Mononuclear cell (primary cell): Measurements from ENCODE around the gene DISP3. TPM values are rescaled to one million over a fixed set of nuclear protein-coding genes. Genes with fewer than 3 reads are reported as not detected.

Source experiments
- H3K27me3 ChIP-seq: 2 replicates; pipeline ENCODE4 v1.6.0; 2011; ENCODE audit warnings: low read length, control low read depth; ENCODE audit not compliant: insufficient read depth
- H3K4me1 ChIP-seq: 2 replicates; pipeline ENCODE4 v1.5.1; 2011; ENCODE audit warnings: mild to moderate bottlenecking, low read length, control low read depth; ENCODE audit not compliant: insufficient read depth
- H3K4me3 ChIP-seq: 2 replicates; pipeline ENCODE4 v1.5.1; 2011; ENCODE audit warnings: mild to moderate bottlenecking, low read length, moderate library complexity
- H3K9me3 ChIP-seq: 2 replicates; pipeline ENCODE4 v1.5.1; 2011; ENCODE audit warnings: low read depth, mild to moderate bottlenecking, control low read depth, low read length
- total RNA-seq: library from RNA; depleted of rRNA; stranded (reverse); fragments of >200 nt; gene quantifications from one replicate; pipeline ENCODE4 v1.2.3, GENCODE V29; 2012

DISP3 gene
- total RNA-seq, 1 donor = 0.21 TPM

DNA sequence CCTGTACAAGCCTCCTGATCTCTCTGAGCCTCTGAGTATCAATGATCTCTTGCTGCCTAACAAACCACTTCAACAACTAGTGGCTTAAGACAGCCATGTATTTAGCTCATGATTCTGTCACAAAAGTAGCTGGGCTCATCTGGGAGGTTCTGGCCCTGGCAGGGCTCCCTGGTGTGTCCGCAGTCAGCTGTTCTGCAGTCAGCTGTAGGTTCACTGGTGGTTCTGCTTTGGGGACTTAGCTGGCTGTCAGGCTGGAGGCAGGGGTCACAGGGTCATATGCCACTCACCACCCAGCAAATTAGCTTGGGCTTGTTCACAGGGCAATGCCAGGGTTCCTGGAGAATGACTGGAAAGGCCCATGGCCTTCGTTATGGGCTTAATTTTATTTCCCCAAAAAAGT, 64.8 kb downstream of the DISP3 start:
- no peaks in the 10 kb centered on the region for H3K4me1 ChIP-seq
- H3K4me3 ChIP-seq = no peak overlapping the region
- no peaks in the 10 kb centered on the region for H3K27me3 ChIP-seq
- H3K9me3 ChIP-seq = no peaks in the 10 kb centered on the region

DNA sequence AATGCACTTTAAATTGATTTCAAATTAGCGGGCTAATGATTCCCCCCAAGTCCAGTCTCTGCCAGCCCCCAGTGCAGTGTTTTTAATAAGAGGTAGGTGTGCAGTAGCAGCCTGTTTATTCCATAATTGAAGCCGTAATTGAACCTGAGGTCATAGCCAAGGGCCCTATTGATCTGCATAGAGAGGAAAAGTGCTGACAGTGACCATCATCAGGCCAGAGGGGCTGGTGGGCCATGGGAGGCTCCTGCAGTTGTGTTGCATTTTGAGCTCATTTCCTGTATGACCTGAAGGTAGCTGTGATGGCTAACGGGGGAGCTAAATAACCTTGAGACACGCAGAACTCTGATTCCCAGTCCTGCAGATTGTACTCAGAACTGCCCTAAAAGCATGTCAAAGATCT, 67.5 kb downstream of the DISP3 start:
- Histone ChIP-seq H3K4me1 (no peaks in the 10 kb centered on the region), H3K4me3 (no peak overlapping the region), H3K9me3 (no peaks in the 10 kb centered on the region), H3K27me3 (peaks cover 2% of the 10 kb centered on the region)

DNA sequence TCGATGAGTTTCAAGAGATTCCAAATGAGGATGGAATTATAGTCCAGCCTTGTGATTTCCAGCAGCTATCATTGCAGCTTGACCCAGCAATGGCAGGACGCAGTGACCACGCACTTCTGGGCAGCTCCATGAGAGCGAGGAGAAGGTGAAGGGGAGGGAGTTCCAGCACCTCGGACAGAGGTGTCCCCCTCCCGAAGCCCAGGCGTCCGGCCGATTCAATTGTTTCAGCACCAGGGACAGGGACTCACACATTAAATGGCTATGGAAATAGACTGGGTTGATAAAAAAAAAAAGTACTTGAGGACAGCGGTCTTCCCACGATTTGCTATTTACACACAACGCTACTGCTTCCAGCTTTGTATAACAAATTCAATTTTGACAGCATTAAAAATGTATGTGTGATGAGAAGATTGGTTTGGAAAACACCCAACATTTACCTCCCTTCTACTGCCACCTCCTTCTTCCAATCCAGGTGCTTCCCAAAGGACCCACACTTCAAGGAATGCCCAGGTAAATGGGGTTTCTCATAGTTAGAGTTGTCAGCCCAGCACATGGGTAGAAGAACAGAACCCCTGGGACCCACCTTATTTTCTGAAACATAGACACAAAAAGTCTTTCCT, 71.8 kb downstream of the DISP3 start:
- H3K27me3 ChIP-seq = peaks cover 2% of the 10 kb centered on the region

DNA sequence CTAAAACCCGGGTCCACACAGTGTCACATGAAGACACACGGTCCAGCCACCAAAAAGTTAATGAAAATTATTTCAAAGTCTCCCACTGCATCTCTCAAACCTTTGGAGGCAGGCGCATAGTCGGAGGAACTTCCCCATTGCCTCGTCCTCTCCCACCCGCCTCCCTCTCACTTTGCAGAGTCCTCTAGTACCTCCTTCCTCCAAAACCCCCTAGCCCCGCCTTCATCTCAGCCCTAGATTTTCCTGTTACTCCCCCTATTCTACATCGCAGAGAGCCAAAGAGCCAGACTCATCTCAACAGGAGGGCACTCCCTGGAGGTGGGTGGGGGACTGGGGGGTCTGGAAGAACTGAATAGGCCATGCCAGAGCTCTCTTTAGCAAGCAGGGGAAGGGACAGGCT, 79.3 kb downstream of the DISP3 start:
- H3K27me3 ChIP-seq = no peaks in the 10 kb centered on the region
- H3K4me3 ChIP-seq = no peak overlapping the region
- H3K4me1 ChIP-seq = no peaks in the 10 kb centered on the region

More for the DNA sequence above, 71.8 kb downstream of the DISP3 start:
- no peaks in the 10 kb centered on the region for H3K9me3 ChIP-seq
- H3K4me3 ChIP-seq = no peak overlapping the region
- no peaks in the 10 kb centered on the region for H3K4me1 ChIP-seq

DNA sequence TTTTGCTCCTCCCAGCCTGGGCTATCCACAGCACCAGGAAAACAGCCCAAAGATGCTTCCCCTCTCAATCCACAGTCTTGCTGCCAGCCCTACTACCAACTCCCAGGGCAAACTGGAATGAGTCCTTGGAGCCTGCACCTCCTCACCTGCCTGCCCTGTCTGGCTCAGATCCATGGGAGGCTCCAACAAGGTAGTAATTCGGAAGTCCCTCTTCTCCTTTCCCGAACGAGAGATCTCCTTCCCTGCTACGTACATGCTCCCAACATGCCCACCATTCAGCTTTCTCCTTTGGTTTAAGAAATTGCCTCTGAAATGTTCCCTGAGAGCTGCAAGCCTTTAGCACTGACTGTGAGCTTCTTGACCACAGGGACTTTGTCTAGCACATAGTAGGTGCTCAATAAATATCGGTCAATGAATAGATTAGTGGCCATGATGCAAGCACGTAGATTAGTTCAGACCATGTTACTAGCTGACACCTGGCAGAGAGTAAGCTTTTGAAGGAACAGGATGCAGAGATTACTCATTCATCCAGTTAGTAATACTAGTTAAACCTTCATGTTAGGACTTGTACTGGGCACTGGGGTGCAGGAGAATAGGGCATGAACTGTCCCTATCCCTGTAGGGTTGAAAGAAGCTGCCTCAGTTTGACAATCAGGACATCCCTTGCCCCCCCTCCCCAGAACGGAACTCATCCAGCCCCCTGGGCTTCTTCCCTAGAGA, 80.1 kb downstream of the DISP3 start:
- Histone ChIP-seq H3K4me3 (no peak overlapping the region), H3K27me3 (no peaks in the 10 kb centered on the region)

More for the DNA sequence above, 79.3 kb downstream of the DISP3 start:
- no peaks in the 10 kb centered on the region for H3K9me3 ChIP-seq

DNA sequence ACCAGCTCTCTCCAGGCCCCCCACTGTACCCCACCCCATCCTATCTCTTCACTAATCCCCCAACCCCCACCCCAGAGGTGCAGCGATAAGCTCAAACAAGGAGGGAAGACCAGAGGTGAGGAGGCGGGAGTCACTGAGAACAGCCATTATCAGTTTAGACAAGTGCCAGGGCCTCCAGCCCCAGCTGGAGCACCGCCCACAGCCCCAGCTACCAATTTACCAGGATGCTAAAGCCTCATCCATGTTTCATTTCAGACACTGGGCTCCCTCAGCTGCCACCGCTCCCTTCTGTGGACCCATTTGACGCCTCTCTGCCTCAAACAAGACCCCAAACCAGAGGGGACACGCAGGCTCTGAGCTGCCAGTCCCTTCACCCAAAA, 80.6 kb downstream of the DISP3 start:
- no peaks in the 10 kb centered on the region for H3K4me1 ChIP-seq
- no peak overlapping the region for H3K4me3 ChIP-seq
- H3K9me3 ChIP-seq = no peaks in the 10 kb centered on the region
- no peaks in the 10 kb centered on the region for H3K27me3 ChIP-seq

More for the DNA sequence above, 80.1 kb downstream of the DISP3 start:
- H3K4me1 ChIP-seq = no peaks in the 10 kb centered on the region
- H3K9me3 ChIP-seq = no peaks in the 10 kb centered on the region

DNA sequence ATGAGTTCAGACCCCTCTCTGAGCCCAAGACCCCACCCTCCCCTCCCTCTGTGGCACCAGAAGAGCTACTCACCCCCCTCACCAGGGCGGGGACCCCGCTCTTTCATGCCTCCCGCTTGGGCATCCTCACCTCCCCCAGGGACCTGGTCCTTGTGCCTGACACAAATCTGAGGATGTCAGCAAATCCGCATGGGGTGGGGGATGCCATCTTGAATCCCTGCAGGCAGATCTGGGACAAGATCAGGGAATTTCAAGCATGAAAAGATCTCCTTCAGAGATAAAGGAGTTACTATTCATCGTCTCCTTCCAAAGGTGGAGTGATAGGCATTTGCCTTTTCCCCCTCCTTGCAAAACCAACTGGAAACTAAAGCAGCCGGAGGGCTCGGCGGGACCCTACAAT, 81.1 kb downstream of the DISP3 start:
- no peaks in the 10 kb centered on the region for H3K4me1 ChIP-seq
- no peaks in the 10 kb centered on the region for H3K27me3 ChIP-seq
- H3K9me3 ChIP-seq = no peaks in the 10 kb centered on the region
- no peak overlapping the region for H3K4me3 ChIP-seq

DNA sequence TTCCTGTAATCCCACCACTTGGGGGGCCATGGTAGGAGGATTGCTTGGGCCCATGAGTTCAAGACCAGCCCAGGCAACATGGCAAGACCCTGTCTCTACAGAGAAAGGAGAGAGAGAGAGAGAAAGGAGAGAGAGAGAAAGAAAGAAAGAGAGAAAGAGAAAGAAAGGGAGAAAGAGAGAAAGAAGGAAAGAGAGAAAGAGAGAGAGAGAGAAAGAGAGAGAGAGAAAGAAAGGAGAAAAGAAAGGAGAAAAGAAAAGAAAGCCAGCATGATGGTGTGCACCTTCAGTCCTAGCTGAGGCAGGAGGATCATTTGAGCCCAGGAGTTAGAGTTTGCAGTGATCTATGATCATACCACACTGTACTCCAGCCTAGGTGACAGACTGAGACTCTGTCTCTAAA, 82.8 kb downstream of the DISP3 start:
- no peak overlapping the region for H3K4me3 ChIP-seq
- no peaks in the 10 kb centered on the region for H3K4me1 ChIP-seq
- no peaks in the 10 kb centered on the region for H3K27me3 ChIP-seq
- no peaks in the 10 kb centered on the region for H3K9me3 ChIP-seq

DNA sequence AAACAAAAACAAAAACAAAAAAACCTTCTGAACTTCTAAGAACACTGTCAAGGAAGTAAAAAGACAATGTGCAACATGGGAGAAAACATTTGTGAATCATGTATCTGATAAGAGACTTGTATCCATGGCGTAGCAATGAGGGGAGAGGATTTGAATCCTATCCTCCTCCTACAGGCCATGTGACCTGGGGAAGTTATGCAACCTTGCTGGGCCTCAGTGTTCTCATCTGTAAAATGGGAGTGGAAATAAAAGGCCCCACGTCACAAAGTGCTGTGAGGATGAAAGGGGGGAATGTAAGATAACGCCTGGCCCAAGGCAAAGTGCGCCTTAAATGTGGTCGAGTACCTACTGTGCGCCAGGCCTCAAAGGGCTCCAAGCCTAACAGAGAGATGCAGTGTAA, 83.7 kb downstream of the DISP3 start:
- H3K27me3 ChIP-seq = no peaks in the 10 kb centered on the region

DNA sequence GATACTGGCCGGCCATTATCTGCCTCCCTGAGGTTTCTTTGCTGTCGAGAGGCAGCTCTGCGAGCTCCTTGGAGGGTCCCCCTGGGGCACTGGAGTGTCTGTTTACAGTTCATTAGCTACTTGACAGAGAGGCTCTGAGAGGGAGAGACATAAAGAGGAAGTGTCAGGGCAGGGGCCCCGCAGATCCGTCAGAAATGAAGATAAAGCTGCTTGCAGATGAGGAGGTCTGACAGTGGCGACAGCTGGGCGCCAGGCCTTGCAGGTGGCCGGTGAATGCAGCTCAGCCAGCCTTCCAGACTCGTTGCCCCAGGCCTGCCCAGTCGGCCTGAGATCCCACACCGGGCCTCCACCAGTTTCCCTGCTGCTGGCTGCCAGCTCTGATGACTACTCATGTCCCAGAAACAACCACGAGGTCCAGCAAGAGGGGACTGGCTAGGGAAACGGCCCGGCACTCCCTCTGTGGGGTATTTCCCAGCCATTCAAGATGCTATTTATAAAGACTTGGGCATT, 84.7 kb downstream of the DISP3 start:
- no peaks in the 10 kb centered on the region for H3K4me1 ChIP-seq
- H3K4me3 ChIP-seq = no peak overlapping the region
- no peaks in the 10 kb centered on the region for H3K9me3 ChIP-seq
- H3K27me3 ChIP-seq = no peaks in the 10 kb centered on the region

More for the DNA sequence above, 83.7 kb downstream of the DISP3 start:
- no peaks in the 10 kb centered on the region for H3K9me3 ChIP-seq
- H3K4me1 ChIP-seq = no peaks in the 10 kb centered on the region
- H3K4me3 ChIP-seq = no peak overlapping the region

DNA sequence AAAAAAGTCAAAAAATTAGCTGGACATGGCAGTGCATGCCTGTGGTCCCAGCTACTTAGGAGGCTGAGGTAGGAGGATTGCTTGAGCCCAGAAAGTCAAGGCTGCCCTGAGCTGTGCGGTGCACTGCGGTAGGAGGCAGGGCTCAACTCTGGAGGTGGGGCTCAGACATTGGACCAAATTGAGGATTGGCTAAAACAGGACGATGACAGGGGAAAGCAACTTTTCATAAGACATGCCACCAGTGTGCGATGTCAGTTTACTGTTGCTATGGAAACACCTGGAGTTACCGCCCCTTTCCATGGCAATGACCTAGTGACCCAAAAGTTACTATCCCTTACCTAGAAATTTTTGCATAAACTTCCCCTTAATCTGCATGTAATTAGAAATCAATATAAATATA, 85.3 kb downstream of the DISP3 start:
- no peaks in the 10 kb centered on the region for H3K27me3 ChIP-seq
- H3K4me1 ChIP-seq = no peaks in the 10 kb centered on the region
- H3K4me3 ChIP-seq = no peak overlapping the region
- H3K9me3 ChIP-seq = no peaks in the 10 kb centered on the region

DNA sequence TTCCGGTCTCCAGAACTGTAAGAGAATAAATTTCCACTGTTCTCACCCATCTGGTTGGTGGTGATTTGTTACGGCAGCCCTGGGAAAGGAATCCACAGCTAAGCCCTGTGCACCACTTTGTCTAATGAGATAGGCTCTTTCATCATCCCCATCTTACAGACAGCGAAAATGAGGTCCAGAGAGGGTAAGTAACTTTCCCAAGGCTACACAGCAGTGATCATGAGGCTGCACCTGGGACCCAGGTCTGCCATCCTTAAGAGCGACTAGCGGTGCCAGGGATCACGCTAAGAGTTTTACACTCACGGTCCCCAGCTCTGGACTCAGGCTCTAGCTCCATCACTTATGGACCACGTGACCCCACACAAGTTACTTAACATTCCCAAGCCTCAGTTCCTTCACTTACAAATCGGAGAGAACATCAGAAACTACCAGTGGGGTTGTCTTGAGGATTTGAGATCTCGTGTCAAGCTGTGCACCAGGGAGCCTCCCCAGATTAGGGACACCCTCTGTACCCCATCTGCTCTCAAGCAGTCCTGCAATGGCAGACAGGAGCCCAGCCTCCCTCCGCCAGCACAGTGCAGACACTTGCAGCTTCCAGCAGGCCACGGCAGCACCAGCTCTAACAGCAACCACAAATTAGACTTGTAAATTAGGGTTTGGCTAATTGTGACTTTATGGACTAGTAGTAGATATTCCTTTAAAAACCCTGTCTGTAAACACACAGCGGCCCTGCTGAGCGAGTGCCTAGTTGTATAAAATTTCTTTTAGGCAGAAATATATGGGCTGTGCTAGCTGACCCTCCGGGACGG, 87.3 kb downstream of the DISP3 start:
- Histone ChIP-seq H3K4me1 (no peaks in the 10 kb centered on the region), H3K4me3 (no peak overlapping the region), H3K27me3 (no peaks in the 10 kb centered on the region), H3K9me3 (no peaks in the 10 kb centered on the region)

DNA sequence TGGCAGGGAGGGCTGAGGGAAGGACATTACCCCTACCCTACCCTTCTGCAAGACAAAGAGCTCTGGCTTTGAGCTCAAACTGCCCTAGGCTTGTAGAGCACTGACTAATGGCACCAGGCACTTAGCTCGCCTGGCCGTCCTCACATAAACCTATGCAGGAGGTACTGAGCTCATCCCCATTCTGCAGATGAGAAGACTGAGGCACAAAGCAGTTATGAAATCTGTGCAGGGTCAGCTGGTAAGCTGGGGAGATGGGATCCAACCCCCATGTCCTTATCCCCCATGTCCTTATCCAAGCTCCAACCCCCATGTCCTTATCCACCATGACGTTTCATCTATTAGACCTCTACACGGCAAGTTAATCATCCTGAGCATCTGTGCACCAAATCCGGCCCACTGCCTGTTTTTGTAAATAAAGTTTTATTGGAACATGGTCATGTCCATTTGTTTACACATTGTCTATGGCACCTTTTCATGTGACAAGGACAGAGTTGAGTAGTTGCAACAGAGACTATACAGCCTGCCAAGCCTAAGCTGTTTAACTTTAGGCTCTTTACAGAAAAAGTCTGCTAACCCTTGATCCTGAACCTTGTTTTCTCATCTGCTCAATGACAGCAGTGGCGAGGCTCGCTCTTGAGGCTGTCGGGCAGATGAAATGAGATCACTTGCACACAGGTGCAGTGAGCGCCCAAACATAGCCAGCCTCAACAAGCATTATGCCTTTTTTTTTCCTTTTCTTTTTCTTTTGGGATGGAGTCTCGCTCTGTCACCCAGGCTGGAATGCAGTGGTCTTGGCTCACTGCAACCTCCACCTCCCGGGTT, 88.5 kb downstream of the DISP3 start:
- no peaks in the 10 kb centered on the region for H3K27me3 ChIP-seq
- H3K4me1 ChIP-seq = no peaks in the 10 kb centered on the region
- no peaks in the 10 kb centered on the region for H3K9me3 ChIP-seq
- no peak overlapping the region for H3K4me3 ChIP-seq

DNA sequence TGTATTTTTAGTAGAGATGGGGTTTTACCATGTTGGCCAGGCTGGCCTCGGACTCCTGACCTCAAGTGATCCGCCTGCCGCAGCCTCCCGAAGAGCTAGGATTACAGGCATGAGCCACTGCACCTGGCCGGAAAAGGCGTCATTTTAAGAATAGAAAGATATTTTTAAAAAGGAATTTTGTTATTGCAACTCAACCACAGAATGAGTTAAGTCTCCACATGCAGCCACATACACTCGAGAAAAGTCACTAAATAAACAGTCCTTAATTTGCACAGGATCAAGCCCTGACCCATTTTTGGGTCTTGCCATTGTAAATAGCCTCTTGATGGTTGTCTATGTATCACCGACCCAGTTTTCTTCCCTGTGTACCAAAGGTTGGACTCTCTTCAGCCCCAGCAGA, 89.7 kb downstream of the DISP3 start:
- H3K4me3 ChIP-seq = no peak overlapping the region
- no peaks in the 10 kb centered on the region for H3K4me1 ChIP-seq
- no peaks in the 10 kb centered on the region for H3K9me3 ChIP-seq
- no peaks in the 10 kb centered on the region for H3K27me3 ChIP-seq
